H1 (cell line): ENCODE results near the gene IL19.
"Not testable (repeated sequence)": the region's sequence is repeated elsewhere in the genome, so short reads cannot be mapped to it uniquely, and the experiment has no call there.

Source experiments
- CHD2 ChIP-seq: IDR thresholded peaks from 2 replicates; pipeline ENCODE4 v1.6.1; 2012; ENCODE audit warnings: low read length, improper control_type of control experiment
- CTCF ChIP-seq, 3 experiments: IDR thresholded peaks; 1 replicate in 2 of 3; 2 replicates in 1 of 3; pipeline versions ENCODE4 v1.5.1 to v1.6.1; 2011; ENCODE audit warnings: low read length in 3 of 3, mild to moderate bottlenecking in 3 of 3, inconsistent platforms in 2 of 3, low read depth in 1 of 3, moderate library complexity in 1 of 3; ENCODE audit not compliant: insufficient read depth in 1 of 3; ENCODE audit errors: control extremely low read depth in 1 of 3
- EGR1 ChIP-seq: IDR thresholded peaks from 2 replicates; pipeline ENCODE4 v1.6.1; 2011; ENCODE audit warnings: low read depth, low read length, borderline replicate concordance
- EZH2 ChIP-seq: fragments of 200-600 bp; sonication (generic); IDR thresholded peaks from 2 replicates; pipeline ENCODE4 v1.7.1; 2012; ENCODE audit warnings: low read depth, mild to moderate bottlenecking, moderate library complexity, low read length, inconsistent platforms; ENCODE audit not compliant: severe bottlenecking
- NRF1 ChIP-seq: IDR thresholded peaks from 2 replicates; pipeline ENCODE4 v1.6.1; 2011; ENCODE audit warnings: mild to moderate bottlenecking, low read depth, low read length, improper control_type of control experiment
- POLR2A ChIP-seq, 2 experiments: IDR thresholded peaks; 1 replicate in 1 of 2; 2 replicates in 1 of 2; pipeline ENCODE4 v1.6.1; 2011; ENCODE audit warnings: low read depth in 2 of 2, low read length in 2 of 2, mild to moderate bottlenecking in 2 of 2; ENCODE audit errors: control extremely low read depth in 1 of 2

- TF ChIP-seq NRF1; POLR2A (IDR thresholded peaks at IDR 0.05; ENCODE audit: control extremely low read depth in 1 of 2, low read depth in 2 of 2, low read length in 2 of 2); CTCF (IDR thresholded peaks at IDR 0.05; ENCODE audit: control extremely low read depth in 1 of 3, insufficient read depth in 1 of 3, low read depth in 1 of 3, low read length in 3 of 3); EGR1; CHD2; EZH2: not testable (repeated sequence)
These were observed 4.8 kb upstream of the IL19 start for GRCh38 chr1:206765771-206766170.
